CD14-positive monocyte (primary cell): ENCODE data around the gene CHAD. TPM values are rescaled to one million over a fixed set of nuclear protein-coding genes. Genes with fewer than 3 reads are reported as not detected.

Experiments
- DNase-seq, 3 donors: peaks; one replicate each; pipeline ENCODE4 v3.0.0-alpha.2; 2011 to 2022
- H2AFZ ChIP-seq: 2 replicates; pipeline ENCODE4 v1.6.0; 2012; ENCODE audit warnings: mild to moderate bottlenecking, low read depth, low read length, inconsistent platforms; ENCODE audit not compliant: insufficient read depth, poor library complexity, severe bottlenecking
- H3K27ac ChIP-seq, 2 donors: 1 replicate in 1 of 2; 2 replicates in 1 of 2; pipeline ENCODE4 v1.5.1; 2012 to 2013; ENCODE audit warnings: low read length in 2 of 2, control low read depth in 1 of 2, inconsistent platforms in 1 of 2, low read depth in 1 of 2, mild to moderate bottlenecking in 1 of 2
- H3K27me3 ChIP-seq, 2 donors: one replicate each; pipeline versions ENCODE4 v1.6.0 to v1.6.1; 2011 to 2013; ENCODE audit warnings: low read length in 2 of 2; ENCODE audit not compliant: control insufficient read depth in 2 of 2, insufficient read depth in 2 of 2
- H3K36me3 ChIP-seq, 2 donors: replicated peaks in 1 of 2; 1 replicate in 1 of 2; 2 replicates in 1 of 2; pipeline versions ENCODE4 v1.5.1 to v1.6.1; 2012 to 2013; ENCODE audit warnings: low read length in 2 of 2, control low read depth in 1 of 2, inconsistent platforms in 1 of 2, mild to moderate bottlenecking in 1 of 2; ENCODE audit not compliant: insufficient read depth in 2 of 2, control insufficient read depth in 1 of 2
- H3K4me1 ChIP-seq, 2 donors: 1 replicate in 1 of 2; 2 replicates in 1 of 2; pipeline versions ENCODE4 v1.5.1 to v1.6.1; 2012 to 2013; ENCODE audit warnings: low read length in 2 of 2, control low read depth in 1 of 2, inconsistent platforms in 1 of 2, mild to moderate bottlenecking in 1 of 2, moderate library complexity in 1 of 2; ENCODE audit not compliant: insufficient read depth in 2 of 2, control insufficient read depth in 1 of 2
- H3K4me2 ChIP-seq: replicated peaks from 2 replicates; pipeline ENCODE3; 2012; ENCODE audit warnings: low read length, moderate library complexity, mild to moderate bottlenecking; ENCODE audit not compliant: poor library complexity, severe bottlenecking; ENCODE audit errors: extremely low read depth
- H3K4me3 ChIP-seq, 3 experiments: fragments of 200-600 bp in 1 of 3; sonication (generic) in 1 of 3; replicated peaks in 1 of 3; 1 replicate in 2 of 3; 2 replicates in 1 of 3; pipeline ENCODE4 v1.5.1; 2011 to 2013; ENCODE audit warnings: low read length in 3 of 3, mild to moderate bottlenecking in 3 of 3, control low read depth in 2 of 3, low read depth in 2 of 3, inconsistent platforms in 1 of 3, moderate library complexity in 1 of 3
- H3K79me2 ChIP-seq: 2 replicates; pipeline ENCODE4 v1.6.0; 2012; ENCODE audit warnings: mild to moderate bottlenecking, control low read depth, inconsistent platforms, low read length, moderate library complexity; ENCODE audit not compliant: insufficient read depth
- H3K9ac ChIP-seq: 2 replicates; pipeline ENCODE4 v1.6.0; 2017; ENCODE audit warnings: low read length, mild to moderate bottlenecking; ENCODE audit not compliant: insufficient read depth, poor library complexity, severe bottlenecking
- H3K9me3 ChIP-seq, 2 donors: replicated peaks in 1 of 2; 1 replicate in 1 of 2; 2 replicates in 1 of 2; pipeline versions ENCODE4 v1.5.1 to v1.6.1; 2012 to 2013; ENCODE audit warnings: low read length in 2 of 2, control low read depth in 1 of 2; ENCODE audit not compliant: control insufficient read depth in 1 of 2, insufficient read depth in 1 of 2
- H4K20me1 ChIP-seq: 2 replicates; pipeline ENCODE4 v1.6.0; 2012; ENCODE audit warnings: mild to moderate bottlenecking, low read length, control low read depth, moderate library complexity; ENCODE audit not compliant: insufficient read depth
- H3K27ac Mint-ChIP-seq, 7 donors: one replicate each; pipeline ENCODE4 v1.8.0; 2020; ENCODE audit warnings: mild to moderate bottlenecking in 7 of 7, mixed read lengths in 7 of 7, moderate library complexity in 6 of 7, inconsistent platforms in 2 of 7
- H3K27me3 Mint-ChIP-seq, 3 donors: one replicate each; pipeline ENCODE4 v1.8.0; 2021 to 2022; ENCODE audit warnings: low read depth in 3 of 3, mild to moderate bottlenecking in 3 of 3, mixed read lengths in 3 of 3, moderate library complexity in 3 of 3, inconsistent platforms in 1 of 3
- H3K36me3 Mint-ChIP-seq, 2 donors: one replicate each; pipeline ENCODE4 v1.8.0; 2020; ENCODE audit warnings: mixed read lengths in 2 of 2, inconsistent platforms in 1 of 2, mild to moderate bottlenecking in 1 of 2
- H3K4me1 Mint-ChIP-seq: one replicate; pipeline ENCODE4 v1.8.0; 2020; ENCODE audit warnings: mild to moderate bottlenecking, mixed read lengths
- H3K4me3 Mint-ChIP-seq, 2 donors: one replicate each; pipeline ENCODE4 v1.8.0; 2020; ENCODE audit warnings: mild to moderate bottlenecking in 2 of 2, mixed read lengths in 2 of 2, moderate library complexity in 1 of 2
- H3K9me3 Mint-ChIP-seq, 7 donors: one replicate each; pipeline ENCODE4 v1.8.0; 2020 to 2022; ENCODE audit warnings: mixed read lengths in 7 of 7, mild to moderate bottlenecking in 6 of 7, moderate library complexity in 6 of 7, inconsistent platforms in 2 of 7
- WGBS: methylation state at CpG from one replicate; pipeline ENCODE4 v1.1.5; 2013; ENCODE audit warnings: missing lambda C conversion rate; ENCODE audit not compliant: insufficient coverage; 5-methylcytosine and 5-hydroxymethylcytosine counted together
- intact Hi-C, 2 donors: fragments of 100-400 bp; cut with micrococcal nuclease; formaldehyde crosslinking; loops; one replicate each; pipeline versions ENCODE4 v1.15.0 to v1.15.1; 2023
- polyA plus RNA-seq, 3 donors: library from polyadenylated mRNA; depleted of rRNA in 1 of 3; unstranded in 2 of 3; stranded (reverse) in 1 of 3; fragments of 300-500 nt in 2 of 3; fragments of >200 nt in 1 of 3; fragmentation: Illumina TruSeq in 2 of 3; gene quantifications; 1 replicate in 2 of 3; 2 replicates in 1 of 3; pipeline ENCODE4 v1.2.3, GENCODE V29; 2012 to 2021
- TF ChIP-seq, protein P1 (sequence below): fragments of 200-600 bp; IDR thresholded peaks from one replicate; pipeline ENCODE4 v1.8.0; 2022; ENCODE audit warnings: antibody characterized with exemption, mild to moderate bottlenecking

The CHAD gene
- polyA plus RNA-seq, 3 donors: not detected

DNA sequence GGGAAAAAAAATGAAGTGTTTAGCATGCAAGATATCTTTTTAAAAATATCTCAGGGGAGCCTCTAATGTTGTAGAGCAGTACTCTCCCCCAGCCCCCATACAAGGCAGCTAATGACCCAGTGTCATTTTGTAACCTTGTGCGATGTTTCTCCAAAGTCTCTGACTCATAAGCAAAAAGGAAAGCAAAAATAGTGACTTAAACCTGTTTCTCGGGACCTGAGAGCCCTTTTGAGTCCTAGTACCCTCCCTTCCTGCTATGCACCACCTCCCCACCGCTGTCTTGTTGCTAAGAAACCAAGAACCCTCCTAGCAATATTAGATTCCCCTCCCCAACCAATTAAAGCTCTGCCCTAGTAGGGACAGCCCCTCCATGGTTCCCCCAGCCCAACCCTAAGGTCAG lies 42.4 kb upstream of the CHAD start:
- Histone ChIP-seq H3K27ac (no peak overlapping the region), H3K4me2 (no peak overlapping the region), H2AFZ (no peak overlapping the region), H3K4me3 (no peak overlapping the region), H3K79me2 (no peaks in the 10 kb centered on the region), H3K27me3 (no peaks in the 10 kb centered on the region), H4K20me1 (no peaks in the 10 kb centered on the region), H3K9ac (no peak overlapping the region), H3K36me3 (no peaks in the 10 kb centered on the region), H3K4me1 (peaks cover 10 to 16% of the 10 kb centered on the region in 2 donors), H3K9me3 (no peaks in the 10 kb centered on the region)
- Mint-ChIP-seq H3K9me3 (peaks cover 0 to 2% (median 0%) of the 10 kb centered on the region in 7 donors), H3K4me1 (peaks cover 29% of the 10 kb centered on the region), H3K36me3 (no peaks in the 10 kb centered on the region), H3K4me3 (no peak overlapping the region), H3K27me3 (peaks cover 4 to 5% (median 4%) of the 10 kb centered on the region in 3 donors), H3K27ac (no peak overlapping the region)
- intact Hi-C loops: no loop called here
- WGBS: 73% methylated on average over 3 of the region's 3 CpGs
- no peak for DNase-seq
- TF ChIP-seq, protein P1, sequence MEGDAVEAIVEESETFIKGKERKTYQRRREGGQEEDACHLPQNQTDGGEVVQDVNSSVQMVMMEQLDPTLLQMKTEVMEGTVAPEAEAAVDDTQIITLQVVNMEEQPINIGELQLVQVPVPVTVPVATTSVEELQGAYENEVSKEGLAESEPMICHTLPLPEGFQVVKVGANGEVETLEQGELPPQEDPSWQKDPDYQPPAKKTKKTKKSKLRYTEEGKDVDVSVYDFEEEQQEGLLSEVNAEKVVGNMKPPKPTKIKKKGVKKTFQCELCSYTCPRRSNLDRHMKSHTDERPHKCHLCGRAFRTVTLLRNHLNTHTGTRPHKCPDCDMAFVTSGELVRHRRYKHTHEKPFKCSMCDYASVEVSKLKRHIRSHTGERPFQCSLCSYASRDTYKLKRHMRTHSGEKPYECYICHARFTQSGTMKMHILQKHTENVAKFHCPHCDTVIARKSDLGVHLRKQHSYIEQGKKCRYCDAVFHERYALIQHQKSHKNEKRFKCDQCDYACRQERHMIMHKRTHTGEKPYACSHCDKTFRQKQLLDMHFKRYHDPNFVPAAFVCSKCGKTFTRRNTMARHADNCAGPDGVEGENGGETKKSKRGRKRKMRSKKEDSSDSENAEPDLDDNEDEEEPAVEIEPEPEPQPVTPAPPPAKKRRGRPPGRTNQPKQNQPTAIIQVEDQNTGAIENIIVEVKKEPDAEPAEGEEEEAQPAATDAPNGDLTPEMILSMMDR: no peak

DNA sequence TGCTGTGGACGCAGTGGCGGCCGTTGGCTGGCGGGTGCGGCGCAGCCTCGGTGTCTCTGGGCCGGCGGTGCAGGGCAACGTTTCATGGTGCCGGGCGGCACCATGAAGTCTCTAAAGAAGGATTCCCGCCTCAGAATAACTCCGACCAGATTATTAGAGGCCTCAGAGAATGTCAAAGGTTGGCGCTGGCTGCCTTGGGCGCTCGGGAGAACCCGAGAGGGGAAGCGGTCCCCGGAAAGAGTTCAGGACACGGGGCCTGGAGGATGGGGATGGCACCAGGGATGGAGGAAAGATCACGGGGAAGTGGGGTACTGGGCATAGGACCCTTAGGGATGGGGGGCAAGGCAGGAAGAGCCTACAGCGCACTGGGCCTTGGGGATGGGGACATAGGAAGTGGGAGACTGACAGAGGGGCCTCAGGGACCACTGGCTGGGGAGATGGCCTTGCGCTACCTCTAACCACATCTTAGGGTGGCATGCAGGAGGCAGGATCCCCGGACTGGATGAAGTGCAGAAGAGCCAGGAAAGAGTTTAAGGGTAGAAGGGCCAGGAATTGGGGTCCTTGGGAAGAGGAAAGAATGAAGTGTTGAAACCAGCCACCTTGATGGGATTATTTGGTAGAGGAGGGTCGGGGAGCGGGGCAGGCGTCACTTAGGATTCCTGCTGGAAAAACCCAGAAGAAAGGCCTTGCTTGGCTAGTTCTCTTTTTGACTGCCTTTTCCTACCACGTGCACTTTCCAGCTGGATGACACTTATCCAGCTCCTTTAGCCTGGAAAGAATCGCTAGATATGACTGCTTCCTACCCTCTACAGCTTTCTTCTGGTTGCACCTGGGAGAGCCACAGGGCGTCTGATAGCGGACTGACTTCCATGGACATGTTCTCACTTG lies 40.1 kb upstream of the CHAD start:
- Mint-ChIP-seq H3K27me3 (peaks cover 4 to 10% (median 6%) of the 10 kb centered on the region in 3 donors), H3K4me1 (peaks cover 37% of the 10 kb centered on the region), H3K27ac (peak overlapping the region; percentile 64 to 82 (median 68)), H3K36me3 (no peaks in the 10 kb centered on the region), H3K9me3 (peaks cover 0 to 2% (median 0%) of the 10 kb centered on the region in 7 donors), H3K4me3 (peak overlapping the region; percentile 84 to 91)
- peaks cover 17 to 26% of the 10 kb centered on the region in 2 donors for H3K4me1 ChIP-seq
- H3K9ac ChIP-seq: peak overlapping the region; percentile 61
- H3K27me3 ChIP-seq: no peaks in the 10 kb centered on the region
- H3K4me3 ChIP-seq: peak overlapping the region; percentile 39 to 81 (median 57)
- H3K27ac ChIP-seq: no peak overlapping the region
- DNase-seq: no peak
- WGBS: 24% methylated on average over 26 of the region's 32 CpGs
- H3K4me2 ChIP-seq: peak overlapping the region; percentile 84
- no peaks in the 10 kb centered on the region for H3K36me3 ChIP-seq
- intact Hi-C loops: no loop called here
- no peaks in the 10 kb centered on the region for H4K20me1 ChIP-seq
- peak overlapping the region; percentile 93 for H2AFZ ChIP-seq
- TF ChIP-seq, protein P1: no peak
- no peaks in the 10 kb centered on the region for H3K9me3 ChIP-seq
- no peaks in the 10 kb centered on the region for H3K79me2 ChIP-seq
